Osteoblast (primary cell): Measurements from ENCODE around the gene RHCE. TPM values are rescaled to one million over a fixed set of nuclear protein-coding genes. Genes with fewer than 3 reads are reported as not detected.
"Not testable (repeated sequence)": the region's sequence is repeated elsewhere in the genome, so short reads cannot be mapped to it uniquely, and the experiment has no call there.

Experiments used
- DNase-seq: peaks from one replicate; pipeline ENCODE4 v3.0.0; 2011; ENCODE audit warnings: low spot score, mixed read lengths; ENCODE audit not compliant: insufficient read length; ENCODE audit errors: missing footprints
- H2AFZ ChIP-seq: 2 replicates; pipeline ENCODE4 v1.6.0; 2011; ENCODE audit warnings: mild to moderate bottlenecking, low read length
- H3K27ac ChIP-seq: 2 replicates; pipeline ENCODE4 v1.5.1; 2011; ENCODE audit warnings: mild to moderate bottlenecking, low read depth, low read length, moderate library complexity
- H3K27me3 ChIP-seq: 2 replicates; pipeline ENCODE4 v1.6.0; 2012; ENCODE audit warnings: mild to moderate bottlenecking, control low read depth, inconsistent platforms, low read length, moderate library complexity; ENCODE audit not compliant: insufficient read depth
- H3K36me3 ChIP-seq: 2 replicates; pipeline ENCODE4 v1.5.1; 2011; ENCODE audit warnings: mild to moderate bottlenecking, low read length, control low read depth, moderate library complexity; ENCODE audit not compliant: insufficient read depth
- H3K4me1 ChIP-seq: 2 replicates; pipeline ENCODE4 v1.5.1; 2011; ENCODE audit warnings: mild to moderate bottlenecking, low read length, control low read depth, moderate library complexity; ENCODE audit not compliant: insufficient read depth
- H3K4me2 ChIP-seq: 2 replicates; pipeline ENCODE4 v1.6.0; 2011; ENCODE audit warnings: mild to moderate bottlenecking, low read length; ENCODE audit not compliant: insufficient read depth
- H3K4me3 ChIP-seq: fragments of 200-600 bp; sonication (generic); 3 replicates; pipeline ENCODE4 v1.5.1; 2012; ENCODE audit warnings: mild to moderate bottlenecking, low read length, inconsistent platforms; ENCODE audit not compliant: insufficient read depth
- H3K79me2 ChIP-seq: 2 replicates; pipeline ENCODE4 v1.6.0; 2012; ENCODE audit warnings: mild to moderate bottlenecking, low read length, control low read depth, inconsistent platforms; ENCODE audit not compliant: insufficient read depth
- H3K9me3 ChIP-seq: 2 replicates; pipeline ENCODE4 v1.5.1; 2011; ENCODE audit warnings: low read depth, low read length, control low read depth
- H4K20me1 ChIP-seq: 2 replicates; pipeline ENCODE4 v1.6.0; 2012; ENCODE audit warnings: mild to moderate bottlenecking, low read length, control low read depth; ENCODE audit not compliant: insufficient read depth
- total RNA-seq: library from RNA; depleted of rRNA; stranded (reverse); fragments of >200 nt; gene quantifications from 2 replicates; pipeline ENCODE4 v1.2.3, GENCODE V29; 2012
- TF ChIP-seq, protein P1 (sequence below): IDR thresholded peaks from 2 replicates; pipeline ENCODE4 v1.5.1; 2011; ENCODE audit warnings: mild to moderate bottlenecking, low read depth, low read length, moderate library complexity; ENCODE audit errors: extremely low read depth

The RHCE gene
- total RNA-seq: 0.72 and 0.88 TPM in 2 replicates

DNA sequence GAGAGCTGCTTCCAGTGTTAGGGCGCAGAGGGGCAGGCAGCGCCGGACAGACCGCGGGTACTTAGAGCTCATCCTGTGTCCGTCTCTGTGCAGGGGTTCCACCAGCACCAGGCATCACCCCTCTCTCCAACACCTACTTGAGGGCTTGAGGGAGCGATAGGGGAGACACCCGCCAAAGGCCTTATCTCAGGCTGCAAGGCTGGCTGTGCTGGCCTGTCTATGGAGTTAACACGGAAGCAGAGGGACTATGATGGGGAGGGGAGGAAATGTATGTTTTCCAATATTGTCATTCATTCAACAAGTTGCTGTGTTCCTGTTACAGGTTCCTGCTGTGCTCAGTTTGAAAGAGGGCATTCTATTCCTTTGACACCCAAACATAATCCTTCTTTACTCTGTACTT lies at the start of gene RHCE:
RHCE (minus strand) TSS at position 111 of the 400 bp plus-strand sequence; CDS start at position 72, 39 bp downstream.
- H3K4me3 ChIP-seq, H3K27me3 ChIP-seq, H3K4me2 ChIP-seq, H3K9me3 ChIP-seq, DNase-seq, H3K36me3 ChIP-seq, H3K79me2 ChIP-seq, H3K4me1 ChIP-seq, H2AFZ ChIP-seq, H4K20me1 ChIP-seq, H3K27ac ChIP-seq: not testable (repeated sequence)

DNA sequence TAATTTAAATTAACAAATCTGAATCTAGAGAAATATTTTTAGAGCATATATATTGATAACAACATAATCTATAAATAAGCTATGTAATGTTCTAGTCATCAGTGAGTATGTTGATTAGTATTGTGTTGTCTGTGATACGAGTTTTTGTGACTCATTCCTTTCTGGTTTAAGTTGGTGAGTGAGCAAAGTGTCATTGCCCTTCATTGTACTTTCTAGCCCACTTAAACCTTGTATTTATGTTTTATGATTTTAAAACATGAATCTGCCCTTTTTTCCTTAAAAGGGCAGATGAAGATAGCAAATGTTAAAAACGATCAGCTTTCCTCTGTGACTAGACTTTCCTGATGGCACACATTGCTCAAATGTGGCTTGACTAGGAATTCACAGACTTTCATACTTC lies 48.6 kb upstream of the RHCE start:
- DNase-seq: peak; percentile 82
- H3K27ac ChIP-seq: peak overlapping the region; percentile 59

DNA sequence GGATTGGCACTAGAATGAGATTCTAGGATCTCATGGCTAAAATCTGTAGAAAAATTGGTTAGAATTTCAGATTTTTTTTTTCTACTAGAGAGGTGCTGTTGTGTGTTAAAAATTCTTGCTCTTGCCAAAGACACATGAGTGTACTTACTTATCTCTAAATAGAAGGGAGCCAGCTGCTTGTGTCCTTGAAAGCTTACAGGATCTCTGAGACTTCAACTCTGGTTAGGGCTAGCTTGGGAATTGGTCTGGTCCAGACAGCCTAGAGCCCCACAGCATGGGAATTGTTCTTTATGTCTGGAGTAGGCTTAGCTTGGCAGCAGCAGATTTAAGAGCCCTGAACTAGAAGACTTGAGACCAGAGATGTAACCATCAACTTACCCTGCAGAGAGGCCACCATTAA lies 47.4 kb upstream of the RHCE start:
- Histone ChIP-seq H3K9me3 (no peaks in the 10 kb centered on the region), H4K20me1 (peaks cover 16% of the 10 kb centered on the region), H3K27ac (peak overlapping the region; percentile 59), H3K4me2 (no peak overlapping the region), H3K36me3 (no peaks in the 10 kb centered on the region), H2AFZ (no peak overlapping the region), H3K4me1 (peaks cover 23% of the 10 kb centered on the region), H3K4me3 (no peak overlapping the region), H3K79me2 (peaks cover 35% of the 10 kb centered on the region), H3K27me3 (no peaks in the 10 kb centered on the region)
- TF ChIP-seq, protein P1, sequence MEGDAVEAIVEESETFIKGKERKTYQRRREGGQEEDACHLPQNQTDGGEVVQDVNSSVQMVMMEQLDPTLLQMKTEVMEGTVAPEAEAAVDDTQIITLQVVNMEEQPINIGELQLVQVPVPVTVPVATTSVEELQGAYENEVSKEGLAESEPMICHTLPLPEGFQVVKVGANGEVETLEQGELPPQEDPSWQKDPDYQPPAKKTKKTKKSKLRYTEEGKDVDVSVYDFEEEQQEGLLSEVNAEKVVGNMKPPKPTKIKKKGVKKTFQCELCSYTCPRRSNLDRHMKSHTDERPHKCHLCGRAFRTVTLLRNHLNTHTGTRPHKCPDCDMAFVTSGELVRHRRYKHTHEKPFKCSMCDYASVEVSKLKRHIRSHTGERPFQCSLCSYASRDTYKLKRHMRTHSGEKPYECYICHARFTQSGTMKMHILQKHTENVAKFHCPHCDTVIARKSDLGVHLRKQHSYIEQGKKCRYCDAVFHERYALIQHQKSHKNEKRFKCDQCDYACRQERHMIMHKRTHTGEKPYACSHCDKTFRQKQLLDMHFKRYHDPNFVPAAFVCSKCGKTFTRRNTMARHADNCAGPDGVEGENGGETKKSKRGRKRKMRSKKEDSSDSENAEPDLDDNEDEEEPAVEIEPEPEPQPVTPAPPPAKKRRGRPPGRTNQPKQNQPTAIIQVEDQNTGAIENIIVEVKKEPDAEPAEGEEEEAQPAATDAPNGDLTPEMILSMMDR: no peak
- no peak for DNase-seq

More for the DNA sequence above, 48.6 kb upstream of the RHCE start:
- H2AFZ ChIP-seq: no peak overlapping the region
- H3K36me3 ChIP-seq: no peaks in the 10 kb centered on the region
- no peaks in the 10 kb centered on the region for H3K9me3 ChIP-seq
- H4K20me1 ChIP-seq: peaks cover 21% of the 10 kb centered on the region
- H3K79me2 ChIP-seq: peaks cover 41% of the 10 kb centered on the region
- H3K4me2 ChIP-seq: no peak overlapping the region
- H3K4me3 ChIP-seq: no peak overlapping the region
- peaks cover 23% of the 10 kb centered on the region for H3K4me1 ChIP-seq
- H3K27me3 ChIP-seq: no peaks in the 10 kb centered on the region
- TF ChIP-seq, protein P1: no peak

DNA sequence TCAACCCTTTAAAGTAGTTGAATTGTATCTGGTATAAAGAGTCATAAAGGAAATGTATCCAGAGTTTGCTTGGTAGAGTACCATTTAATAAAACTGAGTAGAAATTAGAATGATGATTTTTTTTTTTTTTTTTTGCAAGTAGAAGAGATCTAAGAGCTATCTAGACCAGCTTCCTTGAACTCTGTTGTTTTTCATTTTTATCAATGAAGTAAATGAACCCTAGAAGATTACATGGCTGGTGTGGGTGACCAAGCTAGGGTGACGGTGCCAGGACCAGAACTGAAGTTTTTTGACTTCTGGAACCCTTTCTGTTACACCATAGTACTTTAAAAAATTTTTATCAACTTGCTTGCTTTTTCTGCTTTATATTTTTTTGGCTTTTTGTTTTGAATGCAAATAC lies 47.0 kb upstream of the RHCE start:
- DNase-seq: no peak
- Histone ChIP-seq H3K27ac (peak overlapping the region; percentile 59), H3K36me3 (no peaks in the 10 kb centered on the region), H3K79me2 (peaks cover 37% of the 10 kb centered on the region), H3K27me3 (no peaks in the 10 kb centered on the region), H3K9me3 (no peaks in the 10 kb centered on the region), H2AFZ (no peak overlapping the region), H3K4me1 (peaks cover 23% of the 10 kb centered on the region), H3K4me2 (no peak overlapping the region), H4K20me1 (peaks cover 16% of the 10 kb centered on the region), H3K4me3 (no peak overlapping the region)
- TF ChIP-seq, protein P1: no peak
